Measurements from ENCODE around the gene MPV17. TPM values are rescaled to one million over a fixed set of nuclear protein-coding genes. Genes with fewer than 3 reads are reported as not detected.
"Not testable (repeated sequence)": the region's sequence is repeated elsewhere in the genome, so short reads cannot be mapped to it uniquely, and the experiment has no call there.

MPV17 gene
- total RNA-seq, 2 experiments from 2014 or later, result 83.3 to 83.9 TPM

GRCh38 chr2:27285481-27285880 lies 37.4 kb downstream of the MPV17 start:
- no peak overlapping the region for H3K4me3 Mint-ChIP-seq

GRCh38 chr2:27284996-27285395 lies 37.9 kb downstream of the MPV17 start:
- H3K4me1 Mint-ChIP-seq, result peaks cover 8% of the 10 kb centered on the region
- no peak for DNase-seq
- H3K4me3 Mint-ChIP-seq, result no peak overlapping the region
- H3K9me3 Mint-ChIP-seq, result no peaks in the 10 kb centered on the region
- H3K27me3 Mint-ChIP-seq, result peaks cover 57% of the 10 kb centered on the region
- ChIA-PET POLR2A (no interaction called here), CTCF (interaction anchor here (0.6 kb wide), 1 partner anchor 11 kb away, joined by 3 read pairs; no protein-coding TSS in a partner anchor)
- H3K27ac Mint-ChIP-seq, result no peak overlapping the region
- H3K36me3 Mint-ChIP-seq (ENCODE audit: low read depth), result no peaks in the 10 kb centered on the region

More at GRCh38 chr2:27285481-27285880, 37.4 kb downstream of the MPV17 start:
- POLR2A ChIA-PET, result no interaction called here
- Mint-ChIP-seq H3K27ac (no peak overlapping the region), H3K9me3 (no peaks in the 10 kb centered on the region), H3K4me1 (peaks cover 4% of the 10 kb centered on the region), H3K27me3 (peaks cover 57% of the 10 kb centered on the region), H3K36me3 (ENCODE audit: low read depth) (no peaks in the 10 kb centered on the region)
- DNase-seq, result no peak
- CTCF ChIA-PET, result interaction anchor here (0.6 kb wide), 1 partner anchor 11 kb away, joined by 3 read pairs; no protein-coding TSS in a partner anchor

GRCh38 chr2:27282892-27283291 lies 40.0 kb downstream of the MPV17 start:
- POLR2A ChIA-PET, result interaction anchor here (0.6 to 1.7 kb wide), 2 partner anchors 19 to 90 kb away, joined by 3 to 4 read pairs; no protein-coding TSS in a partner anchor
- Mint-ChIP-seq H3K4me3 (no peak overlapping the region), H3K27ac (no peak overlapping the region)

GRCh38 chr2:27281855-27282559 lies 40.9 kb downstream of the MPV17 start, which contains the start of gene TRIM54:
TRIM54 (plus strand) TSS chr2:27282429; CDS start chr2:27282732, 303 bp downstream.
- H3K36me3 Mint-ChIP-seq (ENCODE audit: low read depth), result no peaks in the 10 kb centered on the region
- ChIA-PET CTCF (interaction anchor here (0.7 to 5.9 kb wide), 11 partner anchors 9 to 320 kb away, joined by 3 to 75 read pairs (median 6); partner anchors contain the start of genes ABHD1, MPV17, PREB and SLC30A3), POLR2A (interaction anchor here (0.8 to 1.7 kb wide), 3 partner anchors 18 to 65 kb away, joined by 4 to 5 read pairs (median 4); partner anchors contain the start of gene CAD)
- no peak within 1 kb of the TSS for H3K27ac Mint-ChIP-seq
- H3K9me3 Mint-ChIP-seq, result no peaks in the 10 kb centered on the region
- H3K27me3 Mint-ChIP-seq, result peaks cover 54% of the 10 kb centered on the region
- H3K4me1 Mint-ChIP-seq, result peaks cover 13% of the 10 kb centered on the region
- H3K4me3 Mint-ChIP-seq, result no peak within 1 kb of the TSS
- no peak for DNase-seq

More at GRCh38 chr2:27282892-27283291, 40.0 kb downstream of the MPV17 start:
- CTCF ChIA-PET, result interaction anchor here (0.6 to 5.9 kb wide), 8 partner anchors 16 to 437 kb away, joined by 3 to 75 read pairs (median 4); partner anchors contain the start of gene MPV17
- DNase-seq, result no peak
- H3K4me1 Mint-ChIP-seq, result peaks cover 13% of the 10 kb centered on the region
- H3K9me3 Mint-ChIP-seq, result no peaks in the 10 kb centered on the region
- peaks cover 58% of the 10 kb centered on the region for H3K27me3 Mint-ChIP-seq
- H3K36me3 Mint-ChIP-seq (ENCODE audit: low read depth), result no peaks in the 10 kb centered on the region

- Mint-ChIP-seq H3K27me3 (peaks cover 50% of the 10 kb centered on the region), H3K27ac (no peak overlapping the region), H3K4me3 (no peak overlapping the region), H3K9me3 (no peaks in the 10 kb centered on the region), H3K36me3 (ENCODE audit: low read depth) (no peaks in the 10 kb centered on the region), H3K4me1 (peaks cover 13% of the 10 kb centered on the region)
- POLR2A ChIA-PET, result interaction anchor here (0.8 to 1.0 kb wide), 2 partner anchors 32 to 65 kb away, joined by 4 to 5 read pairs; partner anchors contain the start of gene CAD
- DNase-seq, result no peak
- CTCF ChIA-PET, result interaction anchor here (0.7 to 5.9 kb wide), 12 partner anchors 9 to 319 kb away, joined by 3 to 75 read pairs (median 6); partner anchors contain the start of genes ABHD1, MPV17, PREB and SLC30A3
Measured at GRCh38 chr2:27281442-27281841, 41.5 kb downstream of the MPV17 start.

- H3K9me3 Mint-ChIP-seq, result no peaks in the 10 kb centered on the region
- ChIA-PET POLR2A (interaction anchor here (1.0 to 1.3 kb wide), 2 partner anchors 32 to 185 kb away, joined by 3 to 5 read pairs; no protein-coding TSS in a partner anchor), CTCF (interaction anchor here (1.0 to 5.9 kb wide), 14 partner anchors 9 to 319 kb away, joined by 3 to 75 read pairs (median 8); partner anchors contain the start of genes PREB and SLC30A3)
- no peak overlapping the region for H3K4me3 Mint-ChIP-seq
- peaks cover 13% of the 10 kb centered on the region for H3K4me1 Mint-ChIP-seq
- no peaks in the 10 kb centered on the region for H3K36me3 Mint-ChIP-seq (ENCODE audit: low read depth)
- peaks cover 46% of the 10 kb centered on the region for H3K27me3 Mint-ChIP-seq
- no peak for DNase-seq
- no peak overlapping the region for H3K27ac Mint-ChIP-seq
Measured at GRCh38 chr2:27280826-27281225, 42.1 kb downstream of the MPV17 start.

- Mint-ChIP-seq H3K36me3 (ENCODE audit: low read depth) (no peaks in the 10 kb centered on the region), H3K9me3 (no peaks in the 10 kb centered on the region), H3K4me3 (no peak overlapping the region), H3K27me3 (peaks cover 35% of the 10 kb centered on the region), H3K27ac (no peak overlapping the region), H3K4me1 (peaks cover 15% of the 10 kb centered on the region)
- POLR2A ChIA-PET, result interaction anchor here (1.2 kb wide), 1 partner anchor 13 kb away, joined by 3 read pairs; no protein-coding TSS in a partner anchor
- CTCF ChIA-PET, result interaction anchor here (1.1 to 5.9 kb wide), 6 partner anchors 25 to 405 kb away, joined by 3 to 75 read pairs (median 6); no protein-coding TSS in a partner anchor
- DNase-seq, result no peak
Measured at GRCh38 chr2:27278010-27278409, 44.9 kb downstream of the MPV17 start.

GRCh38 chr2:27275211-27276150 lies 47.4 kb downstream of the MPV17 start, which contains the start of gene DNAJC5G:
DNAJC5G (plus strand) TSS chr2:27275433; CDS start chr2:27276729, 1,296 bp downstream.
- H3K9me3 Mint-ChIP-seq, result no peaks in the 10 kb centered on the region
- DNase-seq, result no peak
- ChIA-PET CTCF (interaction anchor here (0.7 kb wide), 2 partner anchors 28 to 106 kb away, joined by 3 read pairs; no protein-coding TSS in a partner anchor), POLR2A (interaction anchor here (0.5 to 1.3 kb wide), 2 partner anchors 11 to 294 kb away, joined by 3 to 5 read pairs; no protein-coding TSS in a partner anchor)
- peaks cover 28% of the 10 kb centered on the region for H3K27me3 Mint-ChIP-seq
- no peak within 1 kb of the TSS for H3K27ac Mint-ChIP-seq
- no peaks in the 10 kb centered on the region for H3K36me3 Mint-ChIP-seq (ENCODE audit: low read depth)
- no peak within 1 kb of the TSS for H3K4me3 Mint-ChIP-seq
- H3K4me1 Mint-ChIP-seq, result peaks cover 14% of the 10 kb centered on the region

GRCh38 chr2:27272537-27273522 lies 50.1 kb downstream of the MPV17 start:
- peaks cover 33% of the 10 kb centered on the region for H3K27me3 Mint-ChIP-seq
- H3K9me3 Mint-ChIP-seq; H3K27ac Mint-ChIP-seq; H3K4me1 Mint-ChIP-seq; DNase-seq; H3K36me3 Mint-ChIP-seq (ENCODE audit: low read depth); H3K4me3 Mint-ChIP-seq: not testable (repeated sequence)
- ChIA-PET CTCF (interaction anchor here (0.9 to 2.3 kb wide), 6 partner anchors 9 to 311 kb away, joined by 3 to 9 read pairs (median 4); partner anchors contain the start of genes SLC30A3 and TRIM54), POLR2A (interaction anchor here (1.4 kb wide), 1 partner anchor 14 kb away, joined by 3 read pairs; no protein-coding TSS in a partner anchor)

- Mint-ChIP-seq H3K9me3 (no peaks in the 10 kb centered on the region), H3K27ac (no peak overlapping the region), H3K36me3 (ENCODE audit: low read depth) (no peaks in the 10 kb centered on the region), H3K4me1 (peaks cover 5% of the 10 kb centered on the region), H3K27me3 (peaks cover 28% of the 10 kb centered on the region), H3K4me3 (no peak overlapping the region)
- CTCF ChIA-PET, result interaction anchor here (0.9 to 2.5 kb wide), 7 partner anchors 8 to 170 kb away, joined by 3 to 19 read pairs (median 5); partner anchors contain the start of genes SLC30A3 and TRIM54
- no peak for DNase-seq
- POLR2A ChIA-PET, result interaction anchor here (1.1 to 1.4 kb wide), 2 partner anchors 13 to 31 kb away, joined by 3 read pairs; no protein-coding TSS in a partner anchor
Measured at GRCh38 chr2:27271631-27272340, 51.1 kb downstream of the MPV17 start.

All from activated CD4-positive, alpha-beta memory T cell treated with anti-CD3 and anti-CD28 coated beads, Interleukin-2, amount 10 ng/mL, durations not matched to agents 7 days and 5 days (primary cell).